ENCODE results near the gene KIRREL3. TPM values are rescaled to one million over a fixed set of nuclear protein-coding genes. Genes with fewer than 3 reads are reported as not detected.

KIRREL3 gene
- total RNA-seq, 1 experiment from 2014 or later, result 0.44 TPM

DNA sequence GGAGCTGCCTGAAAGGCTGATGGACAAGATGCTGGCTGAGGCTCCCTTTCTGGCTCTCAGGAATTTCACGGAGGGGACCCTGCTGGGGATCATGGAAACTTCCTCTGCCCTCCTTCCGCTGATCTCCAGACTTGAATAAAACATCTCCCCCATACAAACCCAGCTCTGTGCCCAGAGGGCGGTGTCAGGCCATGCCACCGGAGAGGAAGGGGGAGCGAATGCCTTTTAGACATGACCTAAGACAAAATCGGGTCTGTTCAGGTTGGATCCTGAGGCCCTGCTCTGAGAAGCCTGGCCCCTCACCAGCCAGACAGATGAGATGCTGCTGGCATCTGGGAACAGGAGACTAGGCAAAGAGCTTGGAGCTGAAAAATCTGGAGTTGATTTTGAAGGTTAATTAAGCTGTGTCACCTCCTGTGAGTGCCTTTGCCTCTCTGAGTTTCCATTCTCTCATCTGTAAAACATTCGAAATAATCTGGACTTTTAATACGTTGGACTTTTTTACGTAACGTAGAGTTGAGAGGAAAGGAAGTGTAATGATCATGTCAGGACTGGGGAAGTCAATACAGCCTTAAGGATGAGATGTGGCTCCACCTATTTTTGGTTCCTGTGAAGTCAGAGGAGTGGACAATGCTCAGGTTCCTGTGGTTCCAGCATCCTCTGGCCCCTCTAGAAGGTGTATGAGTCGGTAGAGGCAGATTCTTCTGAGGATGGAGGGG, 481.4 kb downstream of the KIRREL3 start:
- POLR2A ChIA-PET (ENCODE audit: unreplicated experiment), result no interaction called here
- ATAC-seq (no peak), DNase-seq (no peak)
- Histone ChIP-seq H3K4me3 (ENCODE audit: low read length) (no peak overlapping the region), H3K9ac (ENCODE audit: low read length) (no peak overlapping the region), H3K27me3 (ENCODE audit: low read length) (peaks cover 89% of the 10 kb centered on the region), H3K9me3 (ENCODE audit: low read length) (no peaks in the 10 kb centered on the region), H3K4me2 (ENCODE audit: low read length) (no peak overlapping the region), H3K9me2 (replicated peaks; ENCODE audit: low read length) (no peaks in the 10 kb centered on the region), H3K79me2 (ENCODE audit: low read length) (no peaks in the 10 kb centered on the region), H3F3A (ENCODE audit: low read length, unreplicated experiment) (no peaks in the 10 kb centered on the region), H4K20me1 (ENCODE audit: low read length) (no peaks in the 10 kb centered on the region), H3K36me3 (ENCODE audit: low read depth, low read length) (no peaks in the 10 kb centered on the region), H2AFZ (ENCODE audit: low read length) (no peak overlapping the region), H3K27ac (ENCODE audit: low read length) (no peak overlapping the region), H3K4me1 (ENCODE audit: insufficient read depth, low read length) (no peaks in the 10 kb centered on the region)
- BruUV-seq (replicated peaks), result no TSS peak
- intact Hi-C loops (cut with micrococcal nuclease), result no loop called here
- no peak for TF ChIP-seq EZH2phosphoT487 (IDR thresholded peaks at IDR 0.05; ENCODE audit: borderline replicate concordance, low read length)
- no peak for TF ChIP-seq EZH2 (IDR thresholded peaks at IDR 0.05; ENCODE audit: low read length, unreplicated experiment)
- TF ChIP-seq CTCF (conservative IDR thresholded peaks at IDR 0.05; ENCODE audit: low read depth, low read length), result no peak
- CTCF ChIA-PET, result no interaction called here

- POLR2A ChIA-PET (ENCODE audit: unreplicated experiment), result no interaction called here
- no peak for ATAC-seq
Observed at GRCh38 chr11:126518071-126518971, 482.2 kb downstream of the KIRREL3 start.

More at GRCh38 chr11:126518071-126518971, 482.2 kb downstream of the KIRREL3 start:
- CTCF ChIA-PET, result no interaction called here
- TF ChIP-seq EZH2phosphoT487 (IDR thresholded peaks at IDR 0.05; ENCODE audit: borderline replicate concordance, low read length), result no peak
- TF ChIP-seq CTCF (conservative IDR thresholded peaks at IDR 0.05; ENCODE audit: low read depth, low read length), result no peak
- TF ChIP-seq EZH2 (IDR thresholded peaks at IDR 0.05; ENCODE audit: low read length, unreplicated experiment), result no peak
- intact Hi-C loops (cut with micrococcal nuclease), result no loop called here
- no peak overlapping the region for H2AFZ ChIP-seq (ENCODE audit: low read length)
- H3K27ac ChIP-seq (ENCODE audit: low read length), result no peak overlapping the region
- H3K36me3 ChIP-seq (ENCODE audit: low read depth, low read length), result no peaks in the 10 kb centered on the region
- H3K4me1 ChIP-seq (ENCODE audit: insufficient read depth, low read length), result no peaks in the 10 kb centered on the region
- H3K27me3 ChIP-seq (ENCODE audit: low read length), result peaks cover 89% of the 10 kb centered on the region
- no peak for DNase-seq
- H3K9me3 ChIP-seq (ENCODE audit: low read length), result no peaks in the 10 kb centered on the region
- no peaks in the 10 kb centered on the region for H3K9me2 ChIP-seq (replicated peaks; ENCODE audit: low read length)
- no TSS peak for BruUV-seq (replicated peaks)
- no peaks in the 10 kb centered on the region for H4K20me1 ChIP-seq (ENCODE audit: low read length)
- no peak overlapping the region for H3K4me2 ChIP-seq (ENCODE audit: low read length)
- no peaks in the 10 kb centered on the region for H3K79me2 ChIP-seq (ENCODE audit: low read length)
- H3K9ac ChIP-seq (ENCODE audit: low read length), result no peak overlapping the region
- no peak overlapping the region for H3K4me3 ChIP-seq (ENCODE audit: low read length)
- no peaks in the 10 kb centered on the region for H3F3A ChIP-seq (ENCODE audit: low read length, unreplicated experiment)

All from PC-3 (cell line).